ENCODE measurements around the gene MGST1. TPM values are rescaled to one million over a fixed set of nuclear protein-coding genes. Genes with fewer than 3 reads are reported as not detected.

MGST1 gene
- total and polyA plus RNA-seq, 2 experiments from 2014 or later: 297 to 1,400 TPM

- no peak overlapping the region for H3K27ac Mint-ChIP-seq
- TF ChIP-seq REST (IDR thresholded peaks at IDR 0.05; ENCODE audit: unreplicated experiment): no peak
- TF ChIP-seq EZH2phosphoT487 (IDR thresholded peaks at IDR 0.05; ENCODE audit: unreplicated experiment): no peak
- no peak for TF ChIP-seq POLR2AphosphoS5 (IDR thresholded peaks at IDR 0.05; ENCODE audit: low read depth)
- TF ChIP-seq STAT1 (IDR thresholded peaks at IDR 0.05; ENCODE audit: unreplicated experiment): no peak
- TF ChIP-seq CTCF (conservative IDR thresholded peaks at IDR 0.05; ENCODE audit: low read depth in 2 of 2): no peak
- no peak for TF ChIP-seq ETS1 (IDR thresholded peaks at IDR 0.05)
- no peak for TF ChIP-seq ZNF462 (CRISPR knock-in tag; IDR thresholded peaks at IDR 0.05)
- TF ChIP-seq EZH2 (IDR thresholded peaks at IDR 0.05; ENCODE audit: low read depth, unreplicated experiment): no peak
- TF ChIP-seq CREB1 (CRISPR knock-in tag; IDR thresholded peaks at IDR 0.05; ENCODE audit: low read depth): no peak
- no peak for TF ChIP-seq JUNB (IDR thresholded peaks at IDR 0.05; ENCODE audit: unreplicated experiment)
- TF ChIP-seq ZNF331 (CRISPR knock-in tag; IDR thresholded peaks at IDR 0.05; ENCODE audit: low read depth): no peak
- TF ChIP-seq NANOG (IDR thresholded peaks at IDR 0.05; ENCODE audit: borderline replicate concordance): no peak
- no peak for TF ChIP-seq ZNF114 (CRISPR knock-in tag; IDR thresholded peaks at IDR 0.05)
- DNase-seq (ENCODE audit: low spot score) (no peak), ATAC-seq (no peak)
- H3K36me3 ChIP-seq (ENCODE audit: insufficient read depth): peaks cover 15% of the 10 kb centered on the region; the same call in 1 of the 2 replicates
- H4K20me1 ChIP-seq (replicated peaks; ENCODE audit: insufficient read depth): no peaks in the 10 kb centered on the region
- no peak overlapping the region for H2AFZ ChIP-seq
- H3K9me2 ChIP-seq (ENCODE audit: insufficient read depth): no peaks in the 10 kb centered on the region
- no peak overlapping the region for H3K27ac ChIP-seq (ENCODE audit: low read depth)
- H3K4me1 ChIP-seq (ENCODE audit: insufficient read depth): no peaks in the 10 kb centered on the region
- peaks cover 12% of the 10 kb centered on the region; the same call in 2 of the 3 replicates for H3K36me3 Mint-ChIP-seq (ENCODE audit: low read depth)
- H3K4me1 Mint-ChIP-seq: no peaks in the 10 kb centered on the region
- no peaks in the 10 kb centered on the region for H3K27me3 Mint-ChIP-seq (ENCODE audit: insufficient read depth, low read depth, poor library complexity)
- no peaks in the 10 kb centered on the region for H3K9me3 Mint-ChIP-seq
- no peak overlapping the region for H3K4me2 ChIP-seq
- H3K27me3 ChIP-seq (ENCODE audit: insufficient read depth): no peaks in the 10 kb centered on the region
- H3F3A ChIP-seq (replicated peaks; ENCODE audit: low read depth): no peaks in the 10 kb centered on the region
- no peaks in the 10 kb centered on the region for H3K79me2 ChIP-seq (replicated peaks; ENCODE audit: insufficient read depth)
- no peak overlapping the region for H3K4me3 ChIP-seq
- no peak overlapping the region for H3K4me3 Mint-ChIP-seq
These were observed 21.7 kb downstream of the MGST1 start for GRCh38 chr12:16369156-16369555.
